Suprapubic skin (tissue), 4 donors: ENCODE results near the gene KLK3. TPM values are rescaled to one million over a fixed set of nuclear protein-coding genes. Genes with fewer than 3 reads are reported as not detected.
"Not testable (repeated sequence)": the region's sequence is repeated elsewhere in the genome, so short reads cannot be mapped to it uniquely, and the experiment has no call there.

ENCODE experiments used
- DNase-seq, 2 donors: peaks; one replicate each; pipeline ENCODE4 v3.0.0-alpha.2; 2019; ENCODE audit warnings: low spot score in 2 of 2
- H3K27ac ChIP-seq: fragments of 200-600 bp; sonication (generic); one replicate; pipeline ENCODE4 v1.5.1; 2019
- H3K27me3 ChIP-seq: fragments of 200-600 bp; sonication (generic); one replicate; pipeline ENCODE4 v1.5.1; 2019
- H3K36me3 ChIP-seq: fragments of 200-600 bp; sonication (generic); one replicate; pipeline ENCODE4 v1.5.1; 2019
- H3K4me1 ChIP-seq: fragments of 200-600 bp; sonication (generic); one replicate; pipeline ENCODE4 v1.5.1; 2019
- H3K4me3 ChIP-seq: fragments of 200-600 bp; sonication (generic); one replicate; pipeline ENCODE4 v1.5.1; 2019; ENCODE audit warnings: mild to moderate bottlenecking
- H3K9me3 ChIP-seq: fragments of 200-600 bp; sonication (generic); one replicate; pipeline ENCODE4 v1.5.1; 2019
- CTCF ChIP-seq, 2 donors: fragments of 200-600 bp in 1 of 2; fragments of 450-650 bp in 1 of 2; sonication (generic) in 1 of 2; IDR thresholded peaks; one replicate each; pipeline ENCODE4 v1.5.1; 2016 to 2019; ENCODE audit warnings: antibody characterized with exemption in 2 of 2, mild to moderate bottlenecking in 1 of 2, moderate library complexity in 1 of 2
- EP300 ChIP-seq: sonication (generic); formaldehyde crosslinking; IDR thresholded peaks from one replicate; pipeline ENCODE4 v1.6.1; 2017; ENCODE audit warnings: antibody characterized with exemption
- POLR2A ChIP-seq, 2 donors: fragments of 450-650 bp; IDR thresholded peaks; one replicate each; pipeline ENCODE4 v1.6.1; 2017; ENCODE audit warnings: antibody characterized with exemption in 2 of 2, mild to moderate bottlenecking in 2 of 2, moderate library complexity in 2 of 2
- POLR2AphosphoS5 ChIP-seq, 3 donors: sonication (generic); formaldehyde crosslinking; IDR thresholded peaks; one replicate each; pipeline ENCODE4 v1.6.1; 2017; ENCODE audit warnings: antibody characterized with exemption in 3 of 3
- WGBS: methylation state at CpG from one replicate; pipeline ENCODE4 v1.1.5; 2018; 5-methylcytosine and 5-hydroxymethylcytosine counted together
- total RNA-seq, 4 donors: library from RNA; depleted of rRNA; stranded (reverse); fragments of >200 nt; gene quantifications; one replicate each; pipeline ENCODE4 v1.1.0, GENCODE V29; 2016

KLK3 gene
- total RNA-seq: 1 to 10 TPM in 1 of 4 donors, under 1 TPM in 3; 0.24 to 1.9 (median 0.67) TPM

GRCh38 chr19:50854636-50855410 is at the start of gene KLK3:
Gene KLK3, plus strand, starts transcription at chr19:50854915. Its CDS starts 41 bp downstream, at chr19:50854956.
- no peaks in the 10 kb centered on the region for H3K4me1 ChIP-seq
- peaks cover 67% of the 10 kb centered on the region for H3K27me3 ChIP-seq
- DNase-seq: no peak
- no peaks in the 10 kb centered on the region for H3K36me3 ChIP-seq
- H3K4me3 ChIP-seq: no peak within 1 kb of the TSS
- TF ChIP-seq POLR2A (IDR thresholded peaks at IDR 0.05) (no peak), CTCF (IDR thresholded peaks at IDR 0.05) (no peak), POLR2AphosphoS5 (IDR thresholded peaks at IDR 0.05) (no peak), EP300 (no peak)
- WGBS: 65% methylated on average over 5 of the region's 9 CpGs
- no peak within 1 kb of the TSS for H3K27ac ChIP-seq
- no peaks in the 10 kb centered on the region for H3K9me3 ChIP-seq

- H3K36me3 ChIP-seq: no peaks in the 10 kb centered on the region
- peaks cover 3% of the 10 kb centered on the region for H3K27me3 ChIP-seq
- 38% methylated on average over 1 of the region's 1 CpG for WGBS
- no peaks in the 10 kb centered on the region for H3K9me3 ChIP-seq
- no peak for TF ChIP-seq POLR2A (IDR thresholded peaks at IDR 0.05)
- TF ChIP-seq EP300: no peak
- TF ChIP-seq POLR2AphosphoS5 (IDR thresholded peaks at IDR 0.05): no peak
- TF ChIP-seq CTCF (IDR thresholded peaks at IDR 0.05): no peak
- H3K4me1 ChIP-seq: peaks cover 7% of the 10 kb centered on the region
- no peak for DNase-seq
- H3K4me3 ChIP-seq: no peak overlapping the region
- no peak overlapping the region for H3K27ac ChIP-seq
Measured at GRCh38 chr19:50808856-50809255, 45.9 kb upstream of the KLK3 start.

- DNase-seq, H3K4me1 ChIP-seq, H3K27ac ChIP-seq, H3K4me3 ChIP-seq, H3K36me3 ChIP-seq, H3K9me3 ChIP-seq: not testable (repeated sequence)
- 82% methylated on average over 1 of the region's 3 CpGs for WGBS
- peaks cover 11% of the 10 kb centered on the region for H3K27me3 ChIP-seq
Measured at GRCh38 chr19:50811622-50812238, 43.0 kb upstream of the KLK3 start.

GRCh38 chr19:50812474-50812873 is 42.2 kb upstream of the KLK3 start:
- DNase-seq: no peak
- peaks cover 17% of the 10 kb centered on the region for H3K27me3 ChIP-seq
- H3K9me3 ChIP-seq: no peaks in the 10 kb centered on the region
- H3K27ac ChIP-seq: no peak overlapping the region
- no peaks in the 10 kb centered on the region for H3K36me3 ChIP-seq
- WGBS: 63% methylated on average over 2 of the region's 3 CpGs
- TF ChIP-seq POLR2A (IDR thresholded peaks at IDR 0.05) (no peak), EP300 (no peak), POLR2AphosphoS5 (IDR thresholded peaks at IDR 0.05) (no peak), CTCF (IDR thresholded peaks at IDR 0.05) (no peak)
- no peaks in the 10 kb centered on the region for H3K4me1 ChIP-seq
- no peak overlapping the region for H3K4me3 ChIP-seq

- 65% methylated on average over 5 of the region's 5 CpGs for WGBS
- no peaks in the 10 kb centered on the region for H3K36me3 ChIP-seq
- no peak overlapping the region for H3K27ac ChIP-seq
- H3K9me3 ChIP-seq: no peaks in the 10 kb centered on the region
- TF ChIP-seq POLR2AphosphoS5 (IDR thresholded peaks at IDR 0.05) (no peak), CTCF (IDR thresholded peaks at IDR 0.05) (no peak), POLR2A (IDR thresholded peaks at IDR 0.05) (no peak), EP300 (no peak)
- no peak for DNase-seq
- peaks cover 9% of the 10 kb centered on the region for H3K4me1 ChIP-seq
- H3K27me3 ChIP-seq: peaks cover 41% of the 10 kb centered on the region
- H3K4me3 ChIP-seq: no peak overlapping the region
Measured at GRCh38 chr19:50814883-50815282, 39.8 kb upstream of the KLK3 start.
